ENCODE results near the gene SGMS1.
A peak's percentile ranks its signal among the peaks of the same experiment; 100 is the strongest.

SGMS1 gene

GRCh38 chr10:50592961-50593418 is 30.8 kb downstream of the SGMS1 start:
- no peak for DNase-seq (ENCODE audit: low read depth)
- no peak for TF ChIP-seq CTCF (IDR thresholded peaks at IDR 0.05; ENCODE audit: low read length, missing control alignments)
- no peak overlapping the region for H3K4me3 ChIP-seq (replicated peaks; ENCODE audit: low read depth, low read length)

DNA sequence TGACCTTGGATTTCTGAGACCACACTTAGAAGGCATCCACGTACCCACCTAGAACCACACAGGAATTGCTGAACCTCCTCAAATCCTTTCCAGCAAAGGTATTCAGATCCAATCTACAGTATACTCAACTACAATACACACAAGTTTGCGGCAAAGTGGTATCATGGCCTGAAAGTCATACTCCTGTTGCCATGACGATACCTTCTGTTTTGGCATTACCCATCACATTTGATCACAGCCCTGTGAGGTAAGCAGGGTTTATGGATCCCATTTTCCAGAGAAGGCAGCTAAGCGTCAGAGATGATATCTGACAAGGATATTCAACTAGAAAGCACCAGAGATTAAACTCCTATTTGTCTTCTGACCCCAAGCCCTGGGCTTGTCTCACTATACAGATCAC is 32.8 kb downstream of the SGMS1 start:
- no peak for TF ChIP-seq CTCF (IDR thresholded peaks at IDR 0.05; ENCODE audit: low read length, missing control alignments)
- H3K4me3 ChIP-seq (replicated peaks; ENCODE audit: low read depth, low read length), result no peak overlapping the region
- DNase-seq (ENCODE audit: low read depth), result no peak

GRCh38 chr10:50586740-50587088 is 37.0 kb downstream of the SGMS1 start:
- H3K4me3 ChIP-seq (replicated peaks; ENCODE audit: low read depth, low read length), result no peak overlapping the region
- no peak for TF ChIP-seq CTCF (IDR thresholded peaks at IDR 0.05; ENCODE audit: low read length, missing control alignments)
- no peak for DNase-seq (ENCODE audit: low read depth)

GRCh38 chr10:50585921-50586739 is 37.6 kb downstream of the SGMS1 start:
- H3K4me3 ChIP-seq (replicated peaks; ENCODE audit: low read depth, low read length), result no peak overlapping the region
- peak; percentile 77 for DNase-seq (ENCODE audit: low read depth)
- TF ChIP-seq CTCF (IDR thresholded peaks at IDR 0.05; ENCODE audit: low read length, missing control alignments), result no peak

GRCh38 chr10:50582766-50583762 is 40.7 kb downstream of the SGMS1 start:
- DNase-seq (ENCODE audit: low read depth), result no peak
- H3K4me3 ChIP-seq (replicated peaks; ENCODE audit: low read depth, low read length), result no peak overlapping the region
- no peak for TF ChIP-seq CTCF (IDR thresholded peaks at IDR 0.05; ENCODE audit: low read length, missing control alignments)

DNA sequence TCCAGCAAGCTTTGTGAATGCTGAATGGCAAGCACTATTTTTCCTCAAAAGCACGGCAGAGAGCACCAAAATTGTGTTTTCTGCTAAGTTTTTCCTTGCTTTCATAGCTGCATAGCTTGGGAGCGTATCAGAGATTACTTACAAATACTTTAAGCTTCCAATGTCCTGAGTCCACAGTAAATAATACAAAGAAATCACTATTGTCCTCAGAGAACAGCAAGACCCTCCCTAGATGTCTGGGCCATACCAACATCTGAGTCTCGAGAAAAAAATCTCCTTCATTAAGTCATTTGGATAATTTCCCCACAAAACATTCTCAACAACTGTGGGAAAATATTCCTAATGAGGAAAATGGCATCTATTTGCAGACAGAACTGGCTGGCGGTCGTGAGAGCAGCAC is 41.7 kb downstream of the SGMS1 start:
- TF ChIP-seq CTCF (IDR thresholded peaks at IDR 0.05; ENCODE audit: low read length, missing control alignments), result no peak
- no peak overlapping the region for H3K4me3 ChIP-seq (replicated peaks; ENCODE audit: low read depth, low read length)
- no peak for DNase-seq (ENCODE audit: low read depth)

Measured in fibroblast of pulmonary artery (primary cell).